ENCODE results near the gene PLA2G12B.

PLA2G12B gene

DNA sequence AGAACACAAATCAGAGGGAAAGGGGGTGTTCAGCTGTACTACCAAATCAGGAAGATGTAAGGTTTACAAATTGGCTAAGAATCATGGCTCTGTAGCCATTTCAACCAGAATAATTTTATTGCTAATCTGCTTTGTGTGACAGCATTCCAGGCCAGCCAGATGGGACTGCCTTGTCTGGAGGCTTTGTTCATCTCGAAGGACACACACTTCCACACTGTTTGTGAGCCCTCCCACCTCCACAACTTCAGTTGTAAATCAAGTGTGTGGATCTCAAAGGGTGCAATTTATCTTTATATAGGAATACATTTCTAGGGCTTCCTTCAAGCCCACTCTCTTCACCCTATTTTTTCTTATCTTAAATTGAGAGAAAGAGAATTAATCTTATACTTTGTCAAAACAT, 68.0 kb downstream of the PLA2G12B start:
- H3K4me3 ChIP-seq (ENCODE audit: low read depth, low read length): no peak overlapping the region
- DNase-seq (ENCODE audit: low read depth, low spot score): no peak

GRCh38 chr10:72885953-72886352, 68.7 kb downstream of the PLA2G12B start:
- DNase-seq (ENCODE audit: low read depth, low spot score): no peak
- no peak overlapping the region for H3K4me3 ChIP-seq (ENCODE audit: low read depth, low read length)
- TF ChIP-seq CTCF (IDR thresholded peaks at IDR 0.05; ENCODE audit: low read depth, low read length): no peak
- in situ Hi-C loops (cut with HindIII; ENCODE audit: low sequenced_read_pairs): no loop called here

More for the DNA sequence above, 68.0 kb downstream of the PLA2G12B start:
- in situ Hi-C loops (cut with HindIII; ENCODE audit: low sequenced_read_pairs): no loop called here
- TF ChIP-seq CTCF (IDR thresholded peaks at IDR 0.05; ENCODE audit: low read depth, low read length): no peak
